GM23338 (cell line): ENCODE measurements around the gene CARD9.

Experiments used
- CREB1 ChIP-seq: fragments of 250-450 bp; sonication (Bioruptor Pico); IDR thresholded peaks from 2 replicates; pipeline ENCODE4 v1.5.0; 2020; ENCODE audit warnings: low read depth, mild to moderate bottlenecking, moderate library complexity
- CTCF ChIP-seq, 2 experiments: fragments of 200-600 bp in 1 of 2; sonication (generic) in 1 of 2; conservative IDR thresholded peaks; 2 replicates each; pipeline versions ENCODE4 v1.5.1 to v1.6.1; 2016 to 2017; ENCODE audit warnings: antibody characterized with exemption in 2 of 2, low read depth in 2 of 2, mild to moderate bottlenecking in 2 of 2, moderate library complexity in 1 of 2
- EZH2 ChIP-seq: fragments of 200-600 bp; sonication (generic); IDR thresholded peaks from one replicate; pipeline ENCODE4 v1.8.0; 2017; ENCODE audit warnings: antibody characterized with exemption, mild to moderate bottlenecking, low read depth; ENCODE audit not compliant: unreplicated experiment
- POLR2AphosphoS5 ChIP-seq: IDR thresholded peaks from 2 replicates; pipeline ENCODE4 v1.6.1; 2016; ENCODE audit warnings: antibody characterized with exemption, low read depth
- ZNF331 ChIP-seq: fragments of 250-450 bp; sonication (Bioruptor Pico); IDR thresholded peaks from 2 replicates; pipeline ENCODE4 v1.5.0; 2020; ENCODE audit warnings: low read depth, mild to moderate bottlenecking, moderate library complexity
- TF ChIP-seq, protein P1 (sequence below): IDR thresholded peaks from one replicate; pipeline ENCODE4 v1.6.1; 2018; ENCODE audit warnings: antibody characterized with exemption; ENCODE audit not compliant: unreplicated experiment

- no peak for TF ChIP-seq EZH2
- TF ChIP-seq CTCF (conservative IDR thresholded peaks at IDR 0.05; ENCODE audit: low read depth in 2 of 2) = no peak
- TF ChIP-seq POLR2AphosphoS5 = no peak
- no peak for TF ChIP-seq ZNF331
- TF ChIP-seq, protein P1, sequence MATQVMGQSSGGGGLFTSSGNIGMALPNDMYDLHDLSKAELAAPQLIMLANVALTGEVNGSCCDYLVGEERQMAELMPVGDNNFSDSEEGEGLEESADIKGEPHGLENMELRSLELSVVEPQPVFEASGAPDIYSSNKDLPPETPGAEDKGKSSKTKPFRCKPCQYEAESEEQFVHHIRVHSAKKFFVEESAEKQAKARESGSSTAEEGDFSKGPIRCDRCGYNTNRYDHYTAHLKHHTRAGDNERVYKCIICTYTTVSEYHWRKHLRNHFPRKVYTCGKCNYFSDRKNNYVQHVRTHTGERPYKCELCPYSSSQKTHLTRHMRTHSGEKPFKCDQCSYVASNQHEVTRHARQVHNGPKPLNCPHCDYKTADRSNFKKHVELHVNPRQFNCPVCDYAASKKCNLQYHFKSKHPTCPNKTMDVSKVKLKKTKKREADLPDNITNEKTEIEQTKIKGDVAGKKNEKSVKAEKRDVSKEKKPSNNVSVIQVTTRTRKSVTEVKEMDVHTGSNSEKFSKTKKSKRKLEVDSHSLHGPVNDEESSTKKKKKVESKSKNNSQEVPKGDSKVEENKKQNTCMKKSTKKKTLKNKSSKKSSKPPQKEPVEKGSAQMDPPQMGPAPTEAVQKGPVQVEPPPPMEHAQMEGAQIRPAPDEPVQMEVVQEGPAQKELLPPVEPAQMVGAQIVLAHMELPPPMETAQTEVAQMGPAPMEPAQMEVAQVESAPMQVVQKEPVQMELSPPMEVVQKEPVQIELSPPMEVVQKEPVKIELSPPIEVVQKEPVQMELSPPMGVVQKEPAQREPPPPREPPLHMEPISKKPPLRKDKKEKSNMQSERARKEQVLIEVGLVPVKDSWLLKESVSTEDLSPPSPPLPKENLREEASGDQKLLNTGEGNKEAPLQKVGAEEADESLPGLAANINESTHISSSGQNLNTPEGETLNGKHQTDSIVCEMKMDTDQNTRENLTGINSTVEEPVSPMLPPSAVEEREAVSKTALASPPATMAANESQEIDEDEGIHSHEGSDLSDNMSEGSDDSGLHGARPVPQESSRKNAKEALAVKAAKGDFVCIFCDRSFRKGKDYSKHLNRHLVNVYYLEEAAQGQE = no peak
- no peak for TF ChIP-seq CREB1 (CRISPR knock-in tag)
Observed at GRCh38 chr9:136403915-136404800, 30.7 kb upstream of the CARD9 start.
